ENCODE measurements around the gene SLC35E1. TPM values are rescaled to one million over a fixed set of nuclear protein-coding genes. Genes with fewer than 3 reads are reported as not detected.

Gene SLC35E1
- total RNA-seq, 2 experiments from 2014 or later: 72.3 to 76.3 TPM

DNA sequence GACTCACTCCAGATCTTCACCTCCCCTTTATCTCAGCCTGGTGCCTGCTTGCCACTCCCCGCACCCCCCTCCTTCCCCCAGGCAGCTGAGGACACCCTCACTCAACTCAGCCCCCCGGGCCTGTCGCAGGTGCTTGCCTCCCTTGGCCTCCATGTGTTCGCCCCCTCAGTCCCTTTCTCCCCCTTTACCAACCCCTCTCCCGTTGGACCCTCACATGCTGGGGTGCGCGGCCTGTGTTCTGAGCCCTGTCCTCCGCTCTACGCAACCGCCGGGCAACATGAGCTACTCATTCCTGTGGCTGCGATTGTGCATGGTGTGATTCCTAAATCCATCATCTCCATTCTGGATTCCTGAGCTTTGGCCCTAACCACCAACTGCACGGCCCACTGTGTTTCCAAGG, 35.1 kb downstream of the SLC35E1 start:
- H3K27ac Mint-ChIP-seq: no peak overlapping the region
- Histone ChIP-seq H3K27ac (ENCODE audit: low read depth in 1 of 2, low read length in 2 of 2) (no peak overlapping the region), H3K9me3 (ENCODE audit: control insufficient read depth in 1 of 2, insufficient read depth in 1 of 2, low read length in 2 of 2) (no peaks in the 10 kb centered on the region), H3K4me3 (ENCODE audit: low read length) (no peak overlapping the region), H3K36me3 (ENCODE audit: insufficient read depth, low read length) (peaks cover 63% of the 10 kb centered on the region), H3K27me3 (ENCODE audit: control insufficient read depth in 1 of 2, insufficient read depth in 2 of 2, low read length in 2 of 2) (no peaks in the 10 kb centered on the region), H3K4me1 (ENCODE audit: insufficient read depth, low read length) (peaks cover 43% of the 10 kb centered on the region)
- no peak for TF ChIP-seq CTCF (IDR thresholded peaks at IDR 0.05)
- CTCF ChIA-PET: no interaction called here
- intact Hi-C loops (cut with DNase I, micrococcal nuclease): no loop called here
- H3K36me3 Mint-ChIP-seq (ENCODE audit: low read depth): peaks cover 75% of the 10 kb centered on the region
- H3K4me1 Mint-ChIP-seq (ENCODE audit: low read depth): peaks cover 23% of the 10 kb centered on the region
- no peak for ATAC-seq (ENCODE audit: poor library complexity)
- POLR2A ChIA-PET: no interaction called here
- no peaks in the 10 kb centered on the region for H3K27me3 Mint-ChIP-seq
- H3K4me3 Mint-ChIP-seq: no peak overlapping the region
- no peak for DNase-seq
- H3K9me3 Mint-ChIP-seq: no peaks in the 10 kb centered on the region

DNA sequence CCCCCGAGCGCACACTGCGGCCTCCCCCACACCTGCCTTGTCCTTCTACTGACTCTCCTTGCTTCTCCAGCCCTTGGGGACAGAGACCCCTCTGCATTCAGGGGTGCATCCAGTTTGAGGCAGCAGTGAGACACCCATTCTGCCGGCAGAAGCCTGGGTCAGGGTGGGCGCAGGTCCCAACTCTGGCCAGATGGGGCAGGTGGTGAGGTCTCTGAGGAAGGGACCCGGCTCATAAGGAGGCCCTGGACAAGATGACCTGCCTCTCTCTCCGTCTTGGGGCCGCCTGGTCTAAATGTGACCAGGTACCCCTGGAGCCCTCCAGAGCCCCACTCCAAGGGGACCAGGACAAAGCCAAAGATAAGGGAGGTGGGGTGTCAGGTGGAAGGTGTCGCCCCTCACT, 36.1 kb downstream of the SLC35E1 start:
- no peaks in the 10 kb centered on the region for H3K9me3 ChIP-seq (ENCODE audit: control insufficient read depth in 1 of 2, insufficient read depth in 1 of 2, low read length in 2 of 2)
- H3K4me1 Mint-ChIP-seq (ENCODE audit: low read depth): peaks cover 16% of the 10 kb centered on the region
- H3K27me3 ChIP-seq (ENCODE audit: control insufficient read depth in 1 of 2, insufficient read depth in 2 of 2, low read length in 2 of 2): no peaks in the 10 kb centered on the region
- peaks cover 72% of the 10 kb centered on the region for H3K36me3 ChIP-seq (ENCODE audit: insufficient read depth, low read length)
- intact Hi-C loops (cut with DNase I, micrococcal nuclease): no loop called here
- ChIA-PET POLR2A (no interaction called here), CTCF (no interaction called here)
- peak overlapping the region; percentile 17 for H3K27ac Mint-ChIP-seq
- H3K27ac ChIP-seq (ENCODE audit: low read depth in 1 of 2, low read length in 2 of 2): no peak overlapping the region
- H3K27me3 Mint-ChIP-seq: no peaks in the 10 kb centered on the region
- no peak for TF ChIP-seq CTCF (IDR thresholded peaks at IDR 0.05)
- DNase-seq (no peak), ATAC-seq (ENCODE audit: poor library complexity) (no peak)
- no peaks in the 10 kb centered on the region for H3K9me3 Mint-ChIP-seq
- peaks cover 78% of the 10 kb centered on the region for H3K36me3 Mint-ChIP-seq (ENCODE audit: low read depth)
- no peak overlapping the region for H3K4me3 Mint-ChIP-seq
- peaks cover 35% of the 10 kb centered on the region for H3K4me1 ChIP-seq (ENCODE audit: insufficient read depth, low read length)
- no peak overlapping the region for H3K4me3 ChIP-seq (ENCODE audit: low read length)

GRCh38 chr19:16535381-16535780, 36.8 kb downstream of the SLC35E1 start:
- H3K4me3 ChIP-seq (ENCODE audit: low read length): no peak overlapping the region
- peak overlapping the region in 1 of 2 donors; percentile 1 for H3K27ac ChIP-seq (ENCODE audit: low read depth in 1 of 2, low read length in 2 of 2)
- Mint-ChIP-seq H3K27me3 (no peaks in the 10 kb centered on the region), H3K36me3 (ENCODE audit: low read depth) (peaks cover 79% of the 10 kb centered on the region), H3K4me3 (no peak overlapping the region), H3K9me3 (no peaks in the 10 kb centered on the region), H3K27ac (no peak overlapping the region), H3K4me1 (ENCODE audit: low read depth) (peaks cover 12% of the 10 kb centered on the region)
- CTCF ChIA-PET: no interaction called here
- H3K9me3 ChIP-seq (ENCODE audit: control insufficient read depth in 1 of 2, insufficient read depth in 1 of 2, low read length in 2 of 2): no peaks in the 10 kb centered on the region
- no peak for TF ChIP-seq CTCF (IDR thresholded peaks at IDR 0.05)
- intact Hi-C loops (cut with DNase I, micrococcal nuclease): no loop called here
- ATAC-seq (ENCODE audit: poor library complexity) (no peak), DNase-seq (no peak)
- H3K4me1 ChIP-seq (ENCODE audit: insufficient read depth, low read length): peaks cover 27% of the 10 kb centered on the region
- no peaks in the 10 kb centered on the region for H3K27me3 ChIP-seq (ENCODE audit: control insufficient read depth in 1 of 2, insufficient read depth in 2 of 2, low read length in 2 of 2)
- POLR2A ChIA-PET: no interaction called here
- H3K36me3 ChIP-seq (ENCODE audit: insufficient read depth, low read length): peaks cover 80% of the 10 kb centered on the region

Measured in CD4-positive, alpha-beta T cell (primary cell).